Keratinocyte (primary cell): ENCODE measurements around the gene ANGPT4.

Source experiments
- EZH2 ChIP-seq: IDR thresholded peaks from one replicate; pipeline ENCODE4 v1.6.1; 2012; ENCODE audit warnings: inconsistent platforms, mild to moderate bottlenecking, low read length, moderate library complexity
- TF ChIP-seq, protein P1 (sequence below), 3 experiments: IDR thresholded peaks in 1 of 3; conservative IDR thresholded peaks in 1 of 3; optimal IDR thresholded peaks in 1 of 3; 2 replicates in 2 of 3; 3 replicates in 1 of 3; pipeline versions ENCODE3 to v1.5.1; 2011; ENCODE audit warnings: low read length in 3 of 3, mild to moderate bottlenecking in 3 of 3, moderate library complexity in 2 of 3, control low read depth in 1 of 3, inconsistent platforms in 1 of 3; ENCODE audit not compliant: insufficient read depth in 2 of 3; ENCODE audit errors: extremely low read depth in 1 of 3

DNA sequence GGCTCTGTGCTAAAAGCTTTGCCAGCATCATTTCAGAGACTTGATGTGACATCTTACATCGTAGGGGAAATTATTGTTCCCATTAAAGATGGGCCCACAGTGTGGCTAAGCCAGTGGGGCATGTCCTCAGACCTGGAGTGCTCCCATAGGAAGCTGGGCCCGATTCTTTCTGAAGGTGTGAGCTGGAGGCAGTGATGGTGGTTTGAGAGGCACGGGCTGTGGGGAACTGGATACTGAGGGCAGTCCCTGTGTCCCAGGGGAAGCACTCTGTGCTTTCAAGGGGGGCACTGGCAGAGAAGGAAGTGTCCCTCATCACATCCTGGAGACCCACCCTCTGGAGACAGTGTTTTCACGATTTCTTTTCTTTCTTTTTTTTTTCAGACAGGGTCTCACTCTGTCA is 91.2 kb downstream of the ANGPT4 start:
- TF ChIP-seq, protein P1, sequence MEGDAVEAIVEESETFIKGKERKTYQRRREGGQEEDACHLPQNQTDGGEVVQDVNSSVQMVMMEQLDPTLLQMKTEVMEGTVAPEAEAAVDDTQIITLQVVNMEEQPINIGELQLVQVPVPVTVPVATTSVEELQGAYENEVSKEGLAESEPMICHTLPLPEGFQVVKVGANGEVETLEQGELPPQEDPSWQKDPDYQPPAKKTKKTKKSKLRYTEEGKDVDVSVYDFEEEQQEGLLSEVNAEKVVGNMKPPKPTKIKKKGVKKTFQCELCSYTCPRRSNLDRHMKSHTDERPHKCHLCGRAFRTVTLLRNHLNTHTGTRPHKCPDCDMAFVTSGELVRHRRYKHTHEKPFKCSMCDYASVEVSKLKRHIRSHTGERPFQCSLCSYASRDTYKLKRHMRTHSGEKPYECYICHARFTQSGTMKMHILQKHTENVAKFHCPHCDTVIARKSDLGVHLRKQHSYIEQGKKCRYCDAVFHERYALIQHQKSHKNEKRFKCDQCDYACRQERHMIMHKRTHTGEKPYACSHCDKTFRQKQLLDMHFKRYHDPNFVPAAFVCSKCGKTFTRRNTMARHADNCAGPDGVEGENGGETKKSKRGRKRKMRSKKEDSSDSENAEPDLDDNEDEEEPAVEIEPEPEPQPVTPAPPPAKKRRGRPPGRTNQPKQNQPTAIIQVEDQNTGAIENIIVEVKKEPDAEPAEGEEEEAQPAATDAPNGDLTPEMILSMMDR (optimal IDR thresholded peaks at IDR 0.05 in 1 of 3, IDR thresholded peaks at IDR 0.05 in 1 of 3, conservative IDR thresholded peaks at IDR 0.05 in 1 of 3; ENCODE audit: extremely low read depth in 1 of 3, insufficient read depth in 2 of 3, low read length in 3 of 3), result no peak
- TF ChIP-seq EZH2, result no peak
